ENCODE results near the gene GIMAP6. TPM values are rescaled to one million over a fixed set of nuclear protein-coding genes. Genes with fewer than 3 reads are reported as not detected.

The GIMAP6 gene
- total RNA-seq, 2 donors from 2014 or later, result 10.8 to 15.7 TPM

GRCh38 chr7:150594805-150595204 is 37.4 kb downstream of the GIMAP6 start:
- no peaks in the 10 kb centered on the region for H3K27me3 ChIP-seq (replicated peaks; ENCODE audit: insufficient read depth)
- TF ChIP-seq POLR2AphosphoS5 (IDR thresholded peaks at IDR 0.05) (no peak), POLR2A (IDR thresholded peaks at IDR 0.05) (no peak)
- intact Hi-C loops (cut with DNase I), result no loop called here
- H3K4me3 ChIP-seq, result no peak overlapping the region
- 85% methylated on average over 2 of the region's 2 CpGs for WGBS
- no peak overlapping the region for H3K27ac ChIP-seq
- no peaks in the 10 kb centered on the region for H3K4me1 ChIP-seq (replicated peaks)
- H3K9me3 ChIP-seq, result no peaks in the 10 kb centered on the region
- no peaks in the 10 kb centered on the region for H3K36me3 ChIP-seq
- DNase-seq (ENCODE audit: low spot score), result no peak

- no peak overlapping the region for H3K27ac ChIP-seq
- DNase-seq (ENCODE audit: low spot score), result no peak
- H3K27me3 ChIP-seq (replicated peaks; ENCODE audit: insufficient read depth), result no peaks in the 10 kb centered on the region
- WGBS, result 81% methylated on average over 1 of the region's 1 CpG
- no peak overlapping the region for H3K4me3 ChIP-seq
- H3K4me1 ChIP-seq (replicated peaks), result no peaks in the 10 kb centered on the region
- H3K36me3 ChIP-seq, result no peaks in the 10 kb centered on the region
- intact Hi-C loops (cut with DNase I), result no loop called here
- no peaks in the 10 kb centered on the region for H3K9me3 ChIP-seq
- TF ChIP-seq POLR2AphosphoS5 (IDR thresholded peaks at IDR 0.05) (no peak), POLR2A (IDR thresholded peaks at IDR 0.05) (no peak), CTCF (IDR thresholded peaks at IDR 0.05) (no peak)
Observed at GRCh38 chr7:150587551-150587950, 44.6 kb downstream of the GIMAP6 start.

GRCh38 chr7:150586785-150587152 is 45.4 kb downstream of the GIMAP6 start:
- no peak for TF ChIP-seq CTCF (IDR thresholded peaks at IDR 0.05)
- peak; percentile 23 for TF ChIP-seq POLR2AphosphoS5 (IDR thresholded peaks at IDR 0.05)
- TF ChIP-seq POLR2A (IDR thresholded peaks at IDR 0.05), result no peak
- no peaks in the 10 kb centered on the region for H3K27me3 ChIP-seq (replicated peaks; ENCODE audit: insufficient read depth)
- H3K4me1 ChIP-seq (replicated peaks), result no peaks in the 10 kb centered on the region
- H3K36me3 ChIP-seq, result no peaks in the 10 kb centered on the region
- intact Hi-C loops (cut with DNase I), result no loop called here
- no peak for DNase-seq (ENCODE audit: low spot score)
- no peaks in the 10 kb centered on the region for H3K9me3 ChIP-seq
- H3K4me3 ChIP-seq, result no peak overlapping the region
- H3K27ac ChIP-seq, result no peak overlapping the region

GRCh38 chr7:150586068-150586784 is 46.0 kb downstream of the GIMAP6 start:
- Histone ChIP-seq H3K4me3 (no peak overlapping the region), H3K4me1 (replicated peaks) (no peaks in the 10 kb centered on the region), H3K27ac (no peak overlapping the region), H3K36me3 (no peaks in the 10 kb centered on the region), H3K9me3 (no peaks in the 10 kb centered on the region), H3K27me3 (replicated peaks; ENCODE audit: insufficient read depth) (no peaks in the 10 kb centered on the region)
- intact Hi-C loops (cut with DNase I), result no loop called here
- TF ChIP-seq POLR2A (IDR thresholded peaks at IDR 0.05) (no peak), CTCF (IDR thresholded peaks at IDR 0.05) (no peak), POLR2AphosphoS5 (IDR thresholded peaks at IDR 0.05) (no peak)
- no peak for DNase-seq (ENCODE audit: low spot score)
- WGBS, result 62% methylated on average over 4 of the region's 4 CpGs

GRCh38 chr7:150585199-150585598 is 47.0 kb downstream of the GIMAP6 start:
- Histone ChIP-seq H3K27me3 (replicated peaks; ENCODE audit: insufficient read depth) (no peaks in the 10 kb centered on the region), H3K4me1 (replicated peaks) (no peaks in the 10 kb centered on the region), H3K4me3 (no peak overlapping the region), H3K36me3 (no peaks in the 10 kb centered on the region), H3K9me3 (no peaks in the 10 kb centered on the region), H3K27ac (no peak overlapping the region)
- WGBS, result 79% methylated on average over 7 of the region's 7 CpGs
- DNase-seq (ENCODE audit: low spot score), result no peak
- intact Hi-C loops (cut with DNase I), result no loop called here
- TF ChIP-seq POLR2A (IDR thresholded peaks at IDR 0.05) (no peak), POLR2AphosphoS5 (IDR thresholded peaks at IDR 0.05) (no peak), CTCF (IDR thresholded peaks at IDR 0.05) (no peak)

Measured in prostate gland (tissue), 2 donors.